Right lobe of liver (tissue), 6 donors: ENCODE measurements around the gene PTPRN2. TPM values are rescaled to one million over a fixed set of nuclear protein-coding genes. Genes with fewer than 3 reads are reported as not detected.

Source experiments
- ATAC-seq, 4 donors: fragments of 200-7000 bp; cut with Tn5 transposase; one replicate each; pipeline ENCODE4 v1.9.1; 2020; ENCODE audit warnings: mild to moderate bottlenecking in 4 of 4, moderate library complexity in 4 of 4
- DNase-seq, 3 donors: peaks; one replicate each; pipeline ENCODE4 v3.0.0-alpha.2; 2020
- H3K27ac ChIP-seq, 3 donors: fragments of 200-600 bp; one replicate each; pipeline ENCODE4 v1.8.0; 2022
- H3K27me3 ChIP-seq, 2 donors: fragments of 200-600 bp; one replicate each; pipeline ENCODE4 v1.8.0; 2022
- H3K36me3 ChIP-seq, 4 donors: fragments of 200-600 bp; sonication (generic) in 1 of 4; one replicate each; pipeline versions ENCODE4 v1.5.1 to v1.8.0; 2017 to 2022; ENCODE audit warnings: control low read depth in 1 of 4
- H3K4me1 ChIP-seq, 4 donors: fragments of 200-600 bp; sonication (generic) in 1 of 4; one replicate each; pipeline versions ENCODE4 v1.5.1 to v1.8.0; 2017 to 2022; ENCODE audit warnings: control low read depth in 1 of 4
- H3K4me3 ChIP-seq, 3 donors: fragments of 200-600 bp; one replicate each; pipeline ENCODE4 v1.8.0; 2022
- H3K9me3 ChIP-seq, 4 donors: fragments of 200-600 bp; sonication (generic) in 1 of 4; one replicate each; pipeline versions ENCODE4 v1.5.1 to v1.8.0; 2017 to 2022; ENCODE audit warnings: control low read depth in 1 of 4
- POLR2A ChIP-seq: fragments of 450-650 bp; IDR thresholded peaks from one replicate; pipeline ENCODE4 v1.6.1; 2017; ENCODE audit warnings: antibody characterized with exemption, mild to moderate bottlenecking
- WGBS: methylation state at CpG from one replicate; pipeline ENCODE4 v1.1.6; 2018; ENCODE audit warnings: low coverage, low lambda C conversion rate; ENCODE audit not compliant: insufficient coverage; ENCODE audit errors: missing lambda C conversion rate; 5-methylcytosine and 5-hydroxymethylcytosine counted together
- intact Hi-C, 2 donors: fragments of 100-400 bp; cut with DNase I; formaldehyde crosslinking; loops; one replicate each; pipeline versions ENCODE4 v1.11.2 to v1.14.1; 2022
- total RNA-seq, 6 experiments: library from RNA; depleted of rRNA in 2 of 6; stranded (reverse); fragments of >200 nt in 2 of 6; fragmentation: NEBNext Ultra II Directional in 3 of 6; extraction: Animal tissue kit (Norgen Biotek cat#: 25700) in 3 of 6; gene quantifications; one replicate each; pipeline versions ENCODE4 v1.1.0 to v1.2.4, GENCODE V29; 2016 to 2023
- TF ChIP-seq, protein P1 (sequence below), 4 donors: fragments of 200-600 bp in 3 of 4; fragments of 450-650 bp in 1 of 4; IDR thresholded peaks; one replicate each; pipeline versions ENCODE4 v1.5.1 to v1.8.0; 2016 to 2022; ENCODE audit warnings: antibody characterized with exemption in 4 of 4, mild to moderate bottlenecking in 2 of 4
- donor health status: DM: no; HTN: yes; CAD: no.
- donor health status: DM: no; HTN: no; CAD: no.
- donor health status: DM: no; HTN: no; CAD: no.
- donor health status: DM: no; HTN: yes; CAD: no.
- donor health status: DM: no; HTN: yes; CAD: no.

The PTPRN2 gene
- total RNA-seq, 6 experiments from 2014 or later, result 0.15 to 0.87 (median 0.67) TPM

- Histone ChIP-seq H3K36me3 (no peaks in the 10 kb centered on the region), H3K27me3 (no peaks in the 10 kb centered on the region), H3K4me1 (no peaks in the 10 kb centered on the region), H3K4me3 (no peak overlapping the region), H3K9me3 (no peaks in the 10 kb centered on the region), H3K27ac (no peak overlapping the region)
- ATAC-seq (peak in 1 of 4 donors; percentile 40), DNase-seq (peak in 2 of 3 donors; percentile 18 to 44)
- WGBS, result 40% methylated on average over 11 of the region's 19 CpGs
- intact Hi-C loops, result no loop called here
- TF ChIP-seq, protein P1, sequence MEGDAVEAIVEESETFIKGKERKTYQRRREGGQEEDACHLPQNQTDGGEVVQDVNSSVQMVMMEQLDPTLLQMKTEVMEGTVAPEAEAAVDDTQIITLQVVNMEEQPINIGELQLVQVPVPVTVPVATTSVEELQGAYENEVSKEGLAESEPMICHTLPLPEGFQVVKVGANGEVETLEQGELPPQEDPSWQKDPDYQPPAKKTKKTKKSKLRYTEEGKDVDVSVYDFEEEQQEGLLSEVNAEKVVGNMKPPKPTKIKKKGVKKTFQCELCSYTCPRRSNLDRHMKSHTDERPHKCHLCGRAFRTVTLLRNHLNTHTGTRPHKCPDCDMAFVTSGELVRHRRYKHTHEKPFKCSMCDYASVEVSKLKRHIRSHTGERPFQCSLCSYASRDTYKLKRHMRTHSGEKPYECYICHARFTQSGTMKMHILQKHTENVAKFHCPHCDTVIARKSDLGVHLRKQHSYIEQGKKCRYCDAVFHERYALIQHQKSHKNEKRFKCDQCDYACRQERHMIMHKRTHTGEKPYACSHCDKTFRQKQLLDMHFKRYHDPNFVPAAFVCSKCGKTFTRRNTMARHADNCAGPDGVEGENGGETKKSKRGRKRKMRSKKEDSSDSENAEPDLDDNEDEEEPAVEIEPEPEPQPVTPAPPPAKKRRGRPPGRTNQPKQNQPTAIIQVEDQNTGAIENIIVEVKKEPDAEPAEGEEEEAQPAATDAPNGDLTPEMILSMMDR (IDR thresholded peaks at IDR 0.05), result no peak
- no peak for TF ChIP-seq POLR2A
These were observed 818.0 kb downstream of the PTPRN2 start for GRCh38 chr7:157769526-157770215.

- Histone ChIP-seq H3K27me3 (no peaks in the 10 kb centered on the region), H3K36me3 (no peaks in the 10 kb centered on the region), H3K4me3 (no peak overlapping the region), H3K27ac (no peak overlapping the region), H3K4me1 (no peaks in the 10 kb centered on the region), H3K9me3 (no peaks in the 10 kb centered on the region)
- intact Hi-C loops, result no loop called here
- DNase-seq, result peak in 1 of 3 donors; percentile 42
- ATAC-seq, result no peak
- WGBS, result 57% methylated on average over 2 of the region's 17 CpGs
- TF ChIP-seq, protein P1 (IDR thresholded peaks at IDR 0.05), result no peak
- no peak for TF ChIP-seq POLR2A
These were observed 818.5 kb downstream of the PTPRN2 start for GRCh38 chr7:157769086-157769485.

GRCh38 chr7:157768198-157768597 is 819.4 kb downstream of the PTPRN2 start:
- TF ChIP-seq POLR2A, result no peak
- TF ChIP-seq, protein P1 (IDR thresholded peaks at IDR 0.05), result no peak
- 75% methylated on average over 6 of the region's 22 CpGs for WGBS
- no peaks in the 10 kb centered on the region for H3K9me3 ChIP-seq
- H3K4me1 ChIP-seq, result no peaks in the 10 kb centered on the region
- H3K27me3 ChIP-seq, result no peaks in the 10 kb centered on the region
- DNase-seq (peak in 1 of 3 donors; percentile 35), ATAC-seq (no peak)
- H3K4me3 ChIP-seq, result no peak overlapping the region
- H3K27ac ChIP-seq, result no peak overlapping the region
- intact Hi-C loops, result no loop called here
- no peaks in the 10 kb centered on the region for H3K36me3 ChIP-seq

DNA sequence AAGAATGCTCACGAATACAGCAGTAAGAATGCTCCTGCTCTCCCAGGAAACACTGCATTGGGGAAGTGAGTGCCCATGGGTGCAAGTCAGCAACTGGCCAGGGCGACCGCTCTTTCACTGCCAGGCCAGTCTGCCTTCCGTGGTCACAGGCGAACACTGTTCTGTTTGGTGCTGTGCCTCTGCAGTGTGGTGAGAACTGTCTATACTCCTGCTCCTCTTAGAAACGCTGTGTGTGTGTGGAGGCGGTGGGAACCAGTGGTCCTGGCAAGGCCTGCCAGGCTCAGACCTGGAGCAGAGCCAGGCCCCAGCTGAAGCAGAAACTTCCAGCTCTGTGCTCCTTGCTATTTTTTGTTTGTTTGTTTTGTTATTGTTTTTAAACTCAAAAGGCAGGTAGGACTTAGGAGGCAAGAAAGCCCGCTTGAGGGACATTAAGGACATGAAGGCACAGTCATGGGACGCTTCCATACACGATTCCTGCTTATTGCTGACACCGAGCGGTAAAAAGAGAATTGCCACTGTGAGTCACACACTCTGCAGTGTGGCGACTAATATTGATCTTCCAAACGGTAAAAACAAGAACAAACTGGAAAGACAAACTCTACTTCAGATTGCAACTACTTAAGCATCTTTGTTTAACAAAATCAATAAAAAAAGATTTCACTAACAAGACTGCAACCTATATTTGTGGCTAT is 820.0 kb downstream of the PTPRN2 start:
- intact Hi-C loops, result no loop called here
- Histone ChIP-seq H3K27me3 (no peaks in the 10 kb centered on the region), H3K36me3 (no peaks in the 10 kb centered on the region), H3K9me3 (no peaks in the 10 kb centered on the region), H3K27ac (no peak overlapping the region), H3K4me3 (no peak overlapping the region), H3K4me1 (no peaks in the 10 kb centered on the region)
- ATAC-seq (no peak), DNase-seq (peak in 1 of 3 donors; percentile 26)
- WGBS, result 45% methylated on average over 9 of the region's 14 CpGs
- TF ChIP-seq POLR2A, result no peak
- TF ChIP-seq, protein P1 (IDR thresholded peaks at IDR 0.05), result no peak
